SK-N-SH (cell line): ENCODE data around the gene ISL1.

Experiments
- CTCF ChIP-seq: fragments of 200-600 bp; sonication (generic); IDR thresholded peaks from 2 replicates; pipeline ENCODE4 v1.6.1; 2017; ENCODE audit warnings: antibody characterized with exemption, mild to moderate bottlenecking, moderate library complexity
- EP300 ChIP-seq, 2 experiments: IDR thresholded peaks; 2 replicates each; pipeline versions ENCODE4 v1.4.0 to v1.6.1; 2012; ENCODE audit warnings: borderline replicate concordance in 1 of 2, low read depth in 1 of 2, low read length in 1 of 2
- IRF3 ChIP-seq: fragments of 150-350 bp; IDR thresholded peaks from 2 replicates; pipeline ENCODE4 v1.6.1; 2016; ENCODE audit warnings: mild to moderate bottlenecking, low read depth, low read length
- JUND ChIP-seq: IDR thresholded peaks from 2 replicates; pipeline ENCODE4 v1.4.0; 2012
- MAX ChIP-seq: IDR thresholded peaks from 2 replicates; pipeline ENCODE4 v1.4.0; 2012; ENCODE audit warnings: low read depth
- RCOR1 ChIP-seq: fragments of 150-350 bp; IDR thresholded peaks from 2 replicates; pipeline ENCODE4 v1.6.1; 2017; ENCODE audit warnings: antibody characterized with exemption, low read length
- TAF1 ChIP-seq: IDR thresholded peaks from 2 replicates; pipeline ENCODE4 v1.6.1; 2012; ENCODE audit warnings: low read depth, mild to moderate bottlenecking, low read length, moderate library complexity, borderline replicate concordance
- USF2 ChIP-seq: fragments of 150-350 bp; IDR thresholded peaks from 2 replicates; pipeline ENCODE4 v1.6.1; 2017; ENCODE audit warnings: antibody characterized with exemption, low read length, low read depth, borderline replicate concordance

GRCh38 chr5:51373880-51374523, 9.2 kb upstream of the ISL1 start:
- TF ChIP-seq CTCF, result 0 out of 2 replicates have a peak, but pooled peaks have one; percentile 16
- TF ChIP-seq TAF1, result no peak
- TF ChIP-seq USF2, result no peak
- TF ChIP-seq RCOR1, result peak; percentile 77
- 0 out of 4 replicates have a peak, but pooled peaks of 1 of the 2 experiments have one; percentile 15 for TF ChIP-seq EP300 (IDR thresholded peaks at IDR 0.05; ENCODE audit: borderline replicate concordance in 1 of 2, low read depth in 1 of 2, low read length in 1 of 2)
- no peak for TF ChIP-seq JUND
- TF ChIP-seq MAX, result 0 out of 2 replicates have a peak, but pooled peaks have one; percentile 20
- TF ChIP-seq IRF3, result no peak
